GM23248 (cell line): ENCODE data around the gene CALCOCO2.

Experiments
- EZH2 ChIP-seq: fragments of 200-600 bp; sonication (generic); IDR thresholded peaks from 2 replicates; pipeline ENCODE4 v1.6.1; 2018; ENCODE audit warnings: antibody characterized with exemption, mild to moderate bottlenecking; ENCODE audit not compliant: insufficient read depth, poor library complexity, severe bottlenecking
- EZH2phosphoT487 ChIP-seq: fragments of 200-600 bp; sonication (generic); IDR thresholded peaks from 2 replicates; pipeline ENCODE4 v1.6.1; 2018; ENCODE audit warnings: antibody characterized with exemption, moderate library complexity, mild to moderate bottlenecking, low read depth; ENCODE audit not compliant: insufficient read depth

GRCh38 chr17:48907713-48908046, 76.8 kb downstream of the CALCOCO2 start:
- TF ChIP-seq EZH2 = no peak
- TF ChIP-seq EZH2phosphoT487 = no peak
